GM19023 (cell line): ENCODE measurements around the gene BCKDHB.

Experiments
- ATAC-seq: cut with Tn5 transposase; IDR thresholded peaks from one replicate; pipeline ENCODE4 v1.9.1; 2021; ENCODE audit warnings: mild to moderate bottlenecking, moderate library complexity; ENCODE audit not compliant: unreplicated experiment

The BCKDHB gene

GRCh38 chr6:80148220-80148619, 41.7 kb downstream of the BCKDHB start:
- no peak for ATAC-seq

GRCh38 chr6:80151635-80152034, 45.2 kb downstream of the BCKDHB start:
- no peak for ATAC-seq

DNA sequence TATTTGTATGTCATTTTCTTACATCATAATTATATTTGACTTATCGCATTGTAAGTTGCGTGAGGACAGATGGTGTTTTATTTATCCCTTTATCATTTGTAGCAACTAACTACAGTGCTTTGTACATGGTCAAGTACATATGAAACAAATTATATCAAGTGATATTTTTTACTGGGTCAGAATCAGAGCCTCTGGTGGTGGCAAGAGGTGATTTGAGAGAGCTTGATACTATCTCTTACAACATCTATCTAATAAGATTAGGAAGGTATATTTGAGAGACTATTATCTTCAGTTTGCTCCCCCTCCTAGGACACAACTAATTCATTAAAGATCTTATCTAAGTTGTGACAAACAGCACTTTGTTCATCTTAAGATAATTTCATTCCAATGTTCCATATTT, 47.7 kb downstream of the BCKDHB start:
- ATAC-seq = no peak

DNA sequence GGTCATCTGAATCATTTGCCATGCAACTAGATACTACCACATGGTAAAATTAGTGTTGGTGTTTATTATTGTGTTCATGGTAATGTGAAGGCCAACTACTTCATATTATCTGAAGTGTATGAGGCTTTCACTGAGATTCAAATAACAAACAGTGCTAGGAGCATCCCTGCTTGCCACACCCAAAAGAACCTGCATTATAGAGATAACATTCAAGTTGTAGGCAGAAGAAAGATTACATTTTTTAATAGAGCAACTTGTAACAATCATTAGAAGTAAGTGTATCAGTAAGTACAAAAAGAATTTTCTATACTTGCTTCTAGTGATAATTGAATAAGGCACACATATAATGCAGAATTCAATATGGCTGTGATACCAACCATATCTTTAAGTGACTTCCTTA, 49.8 kb downstream of the BCKDHB start:
- no peak for ATAC-seq

DNA sequence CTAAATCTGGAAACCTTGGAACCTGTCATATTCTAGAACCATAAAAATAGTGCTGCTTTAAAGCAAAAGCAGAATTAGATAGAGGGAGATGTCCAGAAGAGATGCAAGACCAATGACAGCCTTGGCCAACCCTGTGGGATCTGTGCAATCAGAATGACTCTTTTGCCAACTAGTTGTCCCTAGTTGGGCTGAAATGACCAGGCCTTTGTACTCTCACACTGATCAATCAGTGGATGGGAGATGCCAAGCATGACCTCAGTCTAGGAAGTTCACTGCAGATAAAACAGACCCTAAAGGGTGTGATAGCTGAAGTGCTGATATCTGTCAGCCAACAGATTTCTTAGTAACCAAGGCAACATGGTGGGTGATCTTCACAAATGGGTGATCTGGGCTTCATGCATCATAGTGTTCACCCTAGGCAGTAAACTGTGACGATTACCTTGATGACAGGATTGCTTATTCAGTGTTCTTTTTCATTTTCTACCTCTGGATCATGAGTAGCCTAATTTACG, 52.1 kb downstream of the BCKDHB start:
- ATAC-seq = no peak

DNA sequence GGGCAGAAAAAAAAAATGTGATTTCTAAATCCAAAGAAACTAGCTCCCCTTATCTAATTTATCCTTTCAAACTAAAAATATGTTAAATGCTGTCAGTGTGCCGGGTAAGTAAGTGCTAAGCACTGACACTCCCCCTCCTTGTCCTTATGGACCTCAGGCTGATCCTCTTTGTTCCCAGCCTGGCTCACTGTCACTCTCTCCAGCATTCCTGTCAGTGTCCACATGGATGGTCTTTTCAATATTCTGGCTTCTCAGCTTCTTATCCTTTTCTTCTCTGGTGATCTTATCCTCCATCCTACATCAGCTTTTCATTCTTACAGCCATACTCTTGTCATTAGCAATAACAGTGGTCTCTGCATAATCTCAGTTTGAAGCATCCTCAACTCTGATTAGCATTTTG, 55.0 kb downstream of the BCKDHB start:
- ATAC-seq = no peak

- ATAC-seq = peak; percentile 73
Observed at GRCh38 chr6:80163754-80164187, 57.3 kb downstream of the BCKDHB start.

GRCh38 chr6:80165143-80165542, 58.7 kb downstream of the BCKDHB start:
- ATAC-seq = peak; percentile 84

- no peak for ATAC-seq
Observed at GRCh38 chr6:80165819-80166218, 59.3 kb downstream of the BCKDHB start.

GRCh38 chr6:80170433-80170832, 64.0 kb downstream of the BCKDHB start:
- ATAC-seq = no peak

DNA sequence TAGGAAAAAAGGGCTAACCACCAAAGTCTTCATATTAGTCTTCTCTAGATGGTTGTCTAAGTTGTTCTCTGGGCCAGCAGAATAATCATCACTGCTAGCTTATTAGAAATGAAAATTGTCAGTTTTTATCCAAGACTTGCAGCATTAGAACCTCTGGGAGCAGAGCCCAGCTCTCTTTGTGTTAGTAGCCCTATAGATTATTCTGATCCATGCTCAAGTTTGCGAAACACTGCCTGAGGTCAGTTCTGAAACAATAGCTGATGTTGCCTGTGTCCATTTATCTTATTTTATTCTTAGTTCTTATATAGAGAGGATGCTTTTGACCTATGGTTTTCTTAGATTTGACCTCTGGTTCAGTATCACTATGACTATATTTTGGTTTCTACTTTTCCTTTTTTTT, 66.9 kb downstream of the BCKDHB start:
- ATAC-seq = no peak

- no peak for ATAC-seq
Observed at GRCh38 chr6:80174900-80175572, 68.6 kb downstream of the BCKDHB start.

GRCh38 chr6:80179695-80180094, 73.2 kb downstream of the BCKDHB start:
- no peak for ATAC-seq

DNA sequence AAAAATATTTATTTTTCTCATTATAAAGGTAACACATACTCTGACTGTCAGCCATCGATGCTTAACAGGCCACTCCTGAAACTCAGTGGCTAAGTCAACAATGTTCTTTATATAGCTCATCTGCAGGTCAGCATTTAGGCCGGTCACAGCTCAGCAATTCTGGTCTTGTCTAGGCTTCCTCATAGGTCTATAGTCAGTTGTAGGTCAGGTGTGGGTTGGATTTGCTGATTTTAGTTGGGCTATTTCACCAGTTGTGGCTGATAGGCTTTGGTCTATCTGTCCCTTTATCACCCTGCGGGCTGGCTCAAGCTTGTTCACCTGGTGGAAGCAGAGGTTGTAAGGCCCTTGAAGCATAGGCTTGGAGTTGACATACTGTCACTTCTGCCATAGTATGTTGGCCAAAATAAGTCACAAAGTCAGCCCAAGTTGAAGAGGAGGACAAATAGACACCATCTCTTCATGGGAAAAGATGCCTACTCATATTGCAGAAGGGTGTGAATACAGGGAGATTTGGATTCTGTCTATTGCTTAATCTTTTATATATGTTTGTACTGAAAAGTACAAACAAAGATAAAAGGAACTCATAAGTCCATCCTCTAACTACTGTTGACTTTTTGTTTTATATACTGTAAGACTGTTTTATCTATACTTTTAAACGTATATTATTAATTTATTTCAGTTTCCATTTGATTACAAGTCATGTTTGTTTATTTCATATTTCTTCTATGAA, 75.0 kb downstream of the BCKDHB start:
- ATAC-seq = no peak

- no peak for ATAC-seq
Observed at GRCh38 chr6:80182308-80182707, 75.8 kb downstream of the BCKDHB start.

GRCh38 chr6:80183019-80183795, 76.7 kb downstream of the BCKDHB start:
- ATAC-seq = no peak

- ATAC-seq = no peak
Observed at GRCh38 chr6:80185492-80185891, 79.0 kb downstream of the BCKDHB start.

DNA sequence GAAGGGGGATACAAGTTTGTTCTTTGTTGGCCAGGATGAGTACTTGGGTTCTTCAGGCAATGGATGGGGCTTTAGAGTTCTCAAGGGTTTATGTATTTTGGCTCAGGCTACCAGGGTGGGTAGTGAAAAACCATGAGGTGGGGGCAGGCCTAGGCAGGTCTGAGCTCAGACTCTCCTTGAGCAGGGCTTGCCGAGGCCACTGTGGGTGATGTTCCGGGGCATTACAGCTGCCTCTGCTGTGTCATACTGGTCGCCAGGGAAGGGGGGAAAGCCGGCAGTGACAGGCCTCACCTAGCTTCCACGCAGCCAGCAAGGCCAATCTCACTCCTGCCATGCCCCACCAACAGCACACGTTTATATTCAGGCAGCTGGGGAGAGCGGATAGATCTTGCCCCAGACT, 79.6 kb downstream of the BCKDHB start:
- ATAC-seq = no peak

GRCh38 chr6:80196906-80197305, 90.4 kb downstream of the BCKDHB start:
- no peak for ATAC-seq

GRCh38 chr6:80197474-80197873, 91.0 kb downstream of the BCKDHB start:
- ATAC-seq = no peak

DNA sequence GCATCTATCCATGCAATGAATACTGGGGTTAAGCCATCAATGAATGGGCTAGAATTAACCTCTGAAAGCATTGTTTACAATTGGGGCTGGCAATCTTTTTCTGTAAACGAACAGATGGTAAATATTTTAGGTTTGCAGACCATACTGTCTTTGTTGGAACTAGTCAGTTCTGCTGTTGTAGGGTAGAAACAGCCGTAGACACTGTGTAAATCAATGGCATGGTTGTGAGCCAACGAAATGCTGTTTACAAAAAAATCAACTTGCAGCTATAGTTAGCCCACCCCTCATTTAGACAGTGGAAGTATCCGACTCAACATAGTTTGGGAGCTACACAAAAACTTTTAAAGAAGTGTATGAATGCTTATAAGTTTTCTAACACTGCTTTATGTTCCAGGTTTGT, 91.5 kb downstream of the BCKDHB start:
- no peak for ATAC-seq

DNA sequence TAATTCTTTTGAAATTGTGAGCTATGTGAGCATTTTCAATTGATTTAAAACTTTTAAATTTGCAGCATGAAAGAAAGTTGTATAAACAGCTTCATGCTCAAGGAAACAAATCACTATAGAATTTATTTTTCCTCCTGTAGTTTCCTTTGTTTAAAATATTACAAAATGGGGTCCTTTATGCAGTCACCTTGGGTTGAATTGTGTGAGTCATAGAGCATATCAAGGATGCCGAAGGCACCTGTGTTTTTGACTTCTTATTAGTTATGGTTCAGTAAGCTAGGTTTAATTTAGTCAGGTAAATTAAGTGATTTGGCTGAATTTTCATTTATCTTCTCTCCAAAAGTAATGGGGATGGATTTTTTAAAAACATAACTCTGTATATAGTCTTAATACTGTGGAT, 96.8 kb downstream of the BCKDHB start:
- no peak for ATAC-seq
